ENCODE measurements around the gene TMIGD3. TPM values are rescaled to one million over a fixed set of nuclear protein-coding genes. Genes with fewer than 3 reads are reported as not detected.

TMIGD3 gene
- total RNA-seq, 1 experiment from 2014 or later = not detected

DNA sequence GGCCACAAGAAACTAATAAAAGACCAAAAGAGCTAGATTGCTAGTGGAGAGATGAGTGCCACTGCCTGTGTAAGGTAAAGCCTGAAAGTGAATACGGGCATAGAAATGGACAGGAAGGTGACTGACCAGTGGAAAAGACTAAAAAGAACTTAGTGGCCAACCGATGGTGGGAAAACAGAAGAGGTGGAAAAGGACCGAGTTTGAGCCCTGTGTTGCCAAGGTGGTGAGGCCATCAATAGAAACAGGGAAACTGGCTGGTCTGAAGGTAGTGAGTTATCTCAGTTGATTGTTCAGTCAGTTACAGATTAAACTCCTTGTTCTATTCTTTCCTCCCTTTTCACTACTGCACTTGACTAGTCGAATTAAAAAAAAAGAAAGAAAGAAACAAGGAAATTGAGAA, 56.9 kb downstream of the TMIGD3 start:
- Histone ChIP-seq H3K79me2 (ENCODE audit: low read length) (peaks cover 73% of the 10 kb centered on the region), H3K27me3 (ENCODE audit: low read length) (no peaks in the 10 kb centered on the region), H3K36me3 (ENCODE audit: low read depth, low read length) (peaks cover 57% of the 10 kb centered on the region), H3K9ac (ENCODE audit: low read length) (no peak overlapping the region), H3K9me2 (replicated peaks; ENCODE audit: low read length) (no peaks in the 10 kb centered on the region), H2AFZ (ENCODE audit: low read length) (no peak overlapping the region), H3K4me2 (ENCODE audit: low read length) (peak overlapping the region; percentile 87), H3K4me1 (ENCODE audit: insufficient read depth, low read length) (peaks cover 32% of the 10 kb centered on the region), H3K27ac (ENCODE audit: low read length) (no peak overlapping the region), H3K4me3 (ENCODE audit: low read length) (peak overlapping the region; percentile 91), H4K20me1 (ENCODE audit: low read length) (peaks cover 22% of the 10 kb centered on the region; the same call in 1 of the 2 replicates), H3F3A (ENCODE audit: low read length, unreplicated experiment) (no peaks in the 10 kb centered on the region), H3K9me3 (ENCODE audit: low read length) (no peaks in the 10 kb centered on the region)
- no peak for TF ChIP-seq EZH2phosphoT487 (IDR thresholded peaks at IDR 0.05; ENCODE audit: borderline replicate concordance, low read length)
- no peak for TF ChIP-seq EZH2 (IDR thresholded peaks at IDR 0.05; ENCODE audit: low read length, unreplicated experiment)
- TF ChIP-seq, protein P1, sequence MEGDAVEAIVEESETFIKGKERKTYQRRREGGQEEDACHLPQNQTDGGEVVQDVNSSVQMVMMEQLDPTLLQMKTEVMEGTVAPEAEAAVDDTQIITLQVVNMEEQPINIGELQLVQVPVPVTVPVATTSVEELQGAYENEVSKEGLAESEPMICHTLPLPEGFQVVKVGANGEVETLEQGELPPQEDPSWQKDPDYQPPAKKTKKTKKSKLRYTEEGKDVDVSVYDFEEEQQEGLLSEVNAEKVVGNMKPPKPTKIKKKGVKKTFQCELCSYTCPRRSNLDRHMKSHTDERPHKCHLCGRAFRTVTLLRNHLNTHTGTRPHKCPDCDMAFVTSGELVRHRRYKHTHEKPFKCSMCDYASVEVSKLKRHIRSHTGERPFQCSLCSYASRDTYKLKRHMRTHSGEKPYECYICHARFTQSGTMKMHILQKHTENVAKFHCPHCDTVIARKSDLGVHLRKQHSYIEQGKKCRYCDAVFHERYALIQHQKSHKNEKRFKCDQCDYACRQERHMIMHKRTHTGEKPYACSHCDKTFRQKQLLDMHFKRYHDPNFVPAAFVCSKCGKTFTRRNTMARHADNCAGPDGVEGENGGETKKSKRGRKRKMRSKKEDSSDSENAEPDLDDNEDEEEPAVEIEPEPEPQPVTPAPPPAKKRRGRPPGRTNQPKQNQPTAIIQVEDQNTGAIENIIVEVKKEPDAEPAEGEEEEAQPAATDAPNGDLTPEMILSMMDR (conservative IDR thresholded peaks at IDR 0.05; ENCODE audit: low read depth, low read length) = no peak
- intact Hi-C loops (cut with micrococcal nuclease) = loop anchor here (5.0 kb wide), 1 partner anchor 39 kb away; no protein-coding TSS in a partner anchor
- ChIA-PET POLR2A (ENCODE audit: unreplicated experiment) (no interaction called here), CTCF (no interaction called here)
- ATAC-seq (no peak), DNase-seq (no peak)
- no TSS peak for BruUV-seq (replicated peaks)

DNA sequence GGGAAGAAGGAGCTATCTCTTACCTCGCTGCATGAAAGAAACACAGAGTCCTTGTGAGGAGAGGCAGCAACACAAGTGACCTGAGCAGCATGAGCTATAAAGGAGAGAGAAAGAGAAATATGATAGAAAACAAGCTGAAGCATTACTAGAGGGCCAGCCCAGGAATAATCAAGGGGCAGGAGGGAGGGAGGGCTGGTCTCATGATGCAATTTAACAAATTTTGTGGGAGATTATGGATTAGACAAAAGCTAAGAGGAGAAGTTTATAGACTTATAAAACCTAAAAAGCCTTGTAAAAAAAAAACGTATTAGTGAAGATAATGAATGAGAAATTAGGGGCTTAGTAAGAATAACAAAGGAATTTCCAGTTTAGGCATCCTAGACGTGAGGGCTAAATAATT, 59.4 kb downstream of the TMIGD3 start:
- Histone ChIP-seq H3K9me3 (ENCODE audit: low read length) (no peaks in the 10 kb centered on the region), H3K79me2 (ENCODE audit: low read length) (peaks cover 49% of the 10 kb centered on the region), H3K36me3 (ENCODE audit: low read depth, low read length) (peaks cover 71% of the 10 kb centered on the region), H3F3A (ENCODE audit: low read length, unreplicated experiment) (no peaks in the 10 kb centered on the region), H4K20me1 (ENCODE audit: low read length) (peaks cover 22% of the 10 kb centered on the region; the same call in 1 of the 2 replicates), H3K9ac (ENCODE audit: low read length) (no peak overlapping the region), H3K4me2 (ENCODE audit: low read length) (no peak overlapping the region), H2AFZ (ENCODE audit: low read length) (no peak overlapping the region), H3K4me1 (ENCODE audit: insufficient read depth, low read length) (peaks cover 18% of the 10 kb centered on the region), H3K9me2 (replicated peaks; ENCODE audit: low read length) (no peaks in the 10 kb centered on the region), H3K4me3 (ENCODE audit: low read length) (no peak overlapping the region), H3K27me3 (ENCODE audit: low read length) (no peaks in the 10 kb centered on the region), H3K27ac (ENCODE audit: low read length) (no peak overlapping the region)
- no peak for ATAC-seq
- no TSS peak for BruUV-seq (replicated peaks)
- TF ChIP-seq EZH2 (IDR thresholded peaks at IDR 0.05; ENCODE audit: low read length, unreplicated experiment) = no peak
- TF ChIP-seq, protein P1 (conservative IDR thresholded peaks at IDR 0.05; ENCODE audit: low read depth, low read length) = no peak
- no peak for TF ChIP-seq EZH2phosphoT487 (IDR thresholded peaks at IDR 0.05; ENCODE audit: borderline replicate concordance, low read length)
- intact Hi-C loops (cut with micrococcal nuclease) = no loop called here
- ChIA-PET POLR2A (ENCODE audit: unreplicated experiment) (no interaction called here), CTCF (no interaction called here)
- no peak for DNase-seq

DNA sequence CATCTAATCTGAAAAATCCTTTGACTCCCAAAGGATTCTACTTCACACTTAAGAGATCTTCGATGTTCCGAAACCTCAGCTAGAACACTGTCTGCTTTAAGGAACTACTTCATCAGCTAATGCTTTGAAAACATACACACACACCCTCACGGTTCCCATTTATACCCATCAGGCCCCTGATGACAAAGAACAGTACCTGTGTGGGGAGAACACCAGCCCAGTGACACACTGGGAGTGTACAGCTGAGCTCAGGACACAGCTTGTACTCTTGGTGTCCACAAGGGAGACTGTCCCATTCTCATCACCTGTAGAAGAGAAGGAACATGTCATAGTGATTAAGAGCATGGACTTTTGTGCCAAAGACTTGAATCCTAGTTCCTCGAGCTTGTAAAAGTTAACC, 61.0 kb downstream of the TMIGD3 start:
- ATAC-seq = no peak
- CTCF ChIA-PET = no interaction called here
- Histone ChIP-seq H3K4me2 (ENCODE audit: low read length) (no peak overlapping the region), H2AFZ (ENCODE audit: low read length) (no peak overlapping the region), H4K20me1 (ENCODE audit: low read length) (peaks cover 15% of the 10 kb centered on the region; the same call in 1 of the 2 replicates), H3K4me1 (ENCODE audit: insufficient read depth, low read length) (peaks cover 21% of the 10 kb centered on the region), H3F3A (ENCODE audit: low read length, unreplicated experiment) (no peaks in the 10 kb centered on the region), H3K9ac (ENCODE audit: low read length) (no peak overlapping the region), H3K4me3 (ENCODE audit: low read length) (no peak overlapping the region), H3K79me2 (ENCODE audit: low read length) (peaks cover 33% of the 10 kb centered on the region), H3K27me3 (ENCODE audit: low read length) (no peaks in the 10 kb centered on the region), H3K27ac (ENCODE audit: low read length) (no peak overlapping the region), H3K9me3 (ENCODE audit: low read length) (no peaks in the 10 kb centered on the region), H3K36me3 (ENCODE audit: low read depth, low read length) (peaks cover 83% of the 10 kb centered on the region), H3K9me2 (replicated peaks; ENCODE audit: low read length) (no peaks in the 10 kb centered on the region)
- BruUV-seq (replicated peaks) = no TSS peak
- no peak for TF ChIP-seq EZH2 (IDR thresholded peaks at IDR 0.05; ENCODE audit: low read length, unreplicated experiment)
- TF ChIP-seq, protein P1 (conservative IDR thresholded peaks at IDR 0.05; ENCODE audit: low read depth, low read length) = no peak
- no peak for TF ChIP-seq EZH2phosphoT487 (IDR thresholded peaks at IDR 0.05; ENCODE audit: borderline replicate concordance, low read length)
- intact Hi-C loops (cut with micrococcal nuclease) = no loop called here
- DNase-seq = no peak
- POLR2A ChIA-PET (ENCODE audit: unreplicated experiment) = no interaction called here

Data from PC-3 (cell line).